Stomach (tissue), 4 donors: ENCODE measurements around the gene AMPD3.

Experiments used
- CTCF ChIP-seq, 7 experiments: fragments of 450-650 bp in 4 of 7; fragments of 200-600 bp in 3 of 7; sonication (generic) in 3 of 7; IDR thresholded peaks; one replicate each; pipeline ENCODE4 v1.5.1; 2016 to 2019; ENCODE audit warnings: antibody characterized with exemption in 7 of 7, control low read depth in 2 of 7, mild to moderate bottlenecking in 1 of 7
- EP300 ChIP-seq: sonication (generic); formaldehyde crosslinking; IDR thresholded peaks from one replicate; pipeline ENCODE4 v1.6.1; 2017; ENCODE audit warnings: antibody characterized with exemption
- POLR2A ChIP-seq, 4 donors: fragments of 450-650 bp; IDR thresholded peaks; one replicate each; pipeline ENCODE4 v1.6.1; 2016; ENCODE audit warnings: antibody characterized with exemption in 4 of 4, control low read depth in 2 of 4, mild to moderate bottlenecking in 1 of 4, moderate library complexity in 1 of 4

GRCh38 chr11:10543782-10544181, 88.7 kb downstream of the AMPD3 start:
- no peak for TF ChIP-seq CTCF (IDR thresholded peaks at IDR 0.05)
- no peak for TF ChIP-seq EP300
- TF ChIP-seq POLR2A (IDR thresholded peaks at IDR 0.05): no peak
